ENCODE measurements around the gene FAM120B. TPM values are rescaled to one million over a fixed set of nuclear protein-coding genes. Genes with fewer than 3 reads are reported as not detected.

The FAM120B gene
- total RNA-seq, 1 experiment from 2014 or later, result 25.2 TPM

DNA sequence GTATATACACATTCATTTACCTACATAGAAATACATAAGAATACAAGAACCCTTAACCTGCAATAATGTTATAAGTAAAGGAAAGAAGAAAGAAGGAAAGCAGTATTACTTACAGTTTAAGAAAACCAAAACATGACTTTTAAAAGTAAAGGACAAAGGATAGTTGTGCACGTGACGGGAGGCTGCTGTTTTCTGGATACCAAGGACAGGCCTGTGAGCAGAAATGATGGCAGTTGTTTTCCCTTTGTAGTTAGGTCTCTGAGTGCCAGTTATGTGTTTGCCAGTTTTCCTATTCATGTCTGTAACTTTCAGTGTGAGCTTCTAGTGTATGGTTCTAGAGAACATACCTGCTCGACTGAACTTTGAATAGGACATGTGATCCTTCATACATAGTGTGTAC lies 54.8 kb downstream of the FAM120B start:
- H3K4me3 ChIP-seq (replicated peaks in 1 of 2; ENCODE audit: low read depth in 1 of 2, low read length in 2 of 2), result no peak overlapping the region
- H3K79me2 ChIP-seq (ENCODE audit: insufficient read depth, low read length), result no peaks in the 10 kb centered on the region
- no peak overlapping the region for H3K9ac ChIP-seq (ENCODE audit: low read length)
- ChIA-PET CTCF (no interaction called here), RAD21 (ENCODE audit: low non-redundant PET in 1 of 2, low total read pairs in 2 of 2, uncharacterized antibody in 2 of 2, unreplicated experiment in 2 of 2) (no interaction called here), POLR2A (no interaction called here)
- H4K20me1 ChIP-seq (ENCODE audit: insufficient read depth), result no peaks in the 10 kb centered on the region
- H3K27ac ChIP-seq (ENCODE audit: low read depth, low read length), result no peak overlapping the region
- H3K9me2 ChIP-seq (ENCODE audit: insufficient read depth), result no peaks in the 10 kb centered on the region
- no peaks in the 10 kb centered on the region for H3K9me3 ChIP-seq (ENCODE audit: control insufficient read depth in 1 of 2, insufficient read depth in 1 of 2, low read depth in 1 of 2, low read length in 2 of 2)
- TF ChIP-seq SP1 (IDR thresholded peaks at IDR 0.05; ENCODE audit: low read depth) (no peak), RAD21 (IDR thresholded peaks at IDR 0.05; ENCODE audit: low read depth) (no peak), SRF (IDR thresholded peaks at IDR 0.05; ENCODE audit: low read depth) (no peak), JUND (IDR thresholded peaks at IDR 0.05) (no peak), SIN3A (IDR thresholded peaks at IDR 0.05; ENCODE audit: low read depth) (no peak), EZH2 (IDR thresholded peaks at IDR 0.05) (no peak), REST (IDR thresholded peaks at IDR 0.05; ENCODE audit: low read depth) (no peak), ZNF274 (IDR thresholded peaks at IDR 0.05; ENCODE audit: low read depth, low read length) (no peak), TCF7L2 (IDR thresholded peaks at IDR 0.05; ENCODE audit: borderline replicate concordance, extremely low read depth, insufficient read depth, insufficient read length) (no peak), CBX3 (IDR thresholded peaks at IDR 0.05; ENCODE audit: low read depth) (no peak)
- TF ChIP-seq, protein P1, sequence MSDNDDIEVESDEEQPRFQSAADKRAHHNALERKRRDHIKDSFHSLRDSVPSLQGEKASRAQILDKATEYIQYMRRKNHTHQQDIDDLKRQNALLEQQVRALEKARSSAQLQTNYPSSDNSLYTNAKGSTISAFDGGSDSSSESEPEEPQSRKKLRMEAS (IDR thresholded peaks at IDR 0.05), result no peak
- intact Hi-C loops (cut with micrococcal nuclease), result no loop called here
- H3K4me2 ChIP-seq (ENCODE audit: low read length), result no peak overlapping the region
- no peak overlapping the region for H2AFZ ChIP-seq (ENCODE audit: low read depth, low read length, poor library complexity, severe bottlenecking)
- ATAC-seq, result no peak
- H3K27me3 ChIP-seq (ENCODE audit: insufficient read depth, low read length), result no peaks in the 10 kb centered on the region
- BruUV-seq (replicated peaks), result no TSS peak
- peaks cover 3 to 8% of the 10 kb centered on the region in 2 experiments; a peak in 2 of 4 replicates for H3K36me3 ChIP-seq (ENCODE audit: control insufficient read depth in 1 of 2, insufficient read depth in 2 of 2, low read length in 2 of 2)
- H3K4me1 ChIP-seq (ENCODE audit: control insufficient read depth in 1 of 2, insufficient read depth in 2 of 2, low read length in 2 of 2), result no peaks in the 10 kb centered on the region
- DNase-seq (ENCODE audit: low read depth, low spot score), result no peak

All from HCT116 (cell line).